MM.1S (cell line): ENCODE measurements around the gene EVX1.

Experiments used
- CTCF ChIP-seq: fragments of 300-600 bp; sonication (generic); IDR thresholded peaks from 2 replicates; pipeline ENCODE4 v1.5.1; 2016; ENCODE audit warnings: antibody characterized with exemption, low read length, mixed read lengths
- EZH2 ChIP-seq: fragments of 300-600 bp; sonication (generic); optimal IDR thresholded peaks from 2 replicates; pipeline ENCODE3; 2017; ENCODE audit warnings: low read depth, mild to moderate bottlenecking, antibody characterized with exemption, low read length, mixed read lengths
- EZH2phosphoT487 ChIP-seq: fragments of 300-600 bp; sonication (generic); IDR thresholded peaks from 2 replicates; pipeline ENCODE4 v1.6.1; 2018; ENCODE audit warnings: antibody characterized with exemption, low read length

GRCh38 chr7:27224983-27225934 is 17.3 kb upstream of the EVX1 start:
- no peak for TF ChIP-seq EZH2
- no peak for TF ChIP-seq CTCF
- TF ChIP-seq EZH2phosphoT487 = no peak
